Gastrocnemius medialis (tissue), 4 donors: ENCODE data around the gene MYL7.
"Not testable (repeated sequence)": the region's sequence is repeated elsewhere in the genome, so short reads cannot be mapped to it uniquely, and the experiment has no call there.

Experiments used
- CTCF ChIP-seq, 5 experiments: fragments of 450-650 bp in 3 of 5; fragments of 200-600 bp in 2 of 5; sonication (generic) in 2 of 5; IDR thresholded peaks in 4 of 5; conservative IDR thresholded peaks in 1 of 5; 1 replicate in 4 of 5; 2 replicates in 1 of 5; pipeline ENCODE4 v1.5.1; 2016 to 2019; ENCODE audit warnings: antibody characterized with exemption in 5 of 5, mild to moderate bottlenecking in 3 of 5, moderate library complexity in 3 of 5
- POLR2A ChIP-seq, 2 donors: fragments of 450-650 bp; IDR thresholded peaks; one replicate each; pipeline ENCODE4 v1.6.1; 2017; ENCODE audit warnings: antibody characterized with exemption in 2 of 2, mild to moderate bottlenecking in 2 of 2, moderate library complexity in 2 of 2

GRCh38 chr7:44171901-44172300 lies 30.8 kb upstream of the MYL7 start:
- not testable (repeated sequence) for TF ChIP-seq CTCF (IDR thresholded peaks at IDR 0.05 in 4 of 5, conservative IDR thresholded peaks at IDR 0.05 in 1 of 5); POLR2A (IDR thresholded peaks at IDR 0.05)
